SK-N-SH treated with all-trans-retinoic acid at 6 μM for 48 hours (cell line): Measurements from ENCODE around the gene DYNC2I2.

ENCODE experiments used
- TCF4 ChIP-seq: fragments of 250-450 bp; sonication (Bioruptor Pico); IDR thresholded peaks from 2 replicates; pipeline ENCODE4 v1.8.0; 2021; ENCODE audit warnings: mild to moderate bottlenecking, moderate library complexity, borderline replicate concordance
- ZNF8 ChIP-seq: fragments of 450-650 bp; formaldehyde crosslinking; IDR thresholded peaks from 2 replicates; pipeline ENCODE4 v1.5.0; 2020; ENCODE audit warnings: mild to moderate bottlenecking, moderate library complexity

DNA sequence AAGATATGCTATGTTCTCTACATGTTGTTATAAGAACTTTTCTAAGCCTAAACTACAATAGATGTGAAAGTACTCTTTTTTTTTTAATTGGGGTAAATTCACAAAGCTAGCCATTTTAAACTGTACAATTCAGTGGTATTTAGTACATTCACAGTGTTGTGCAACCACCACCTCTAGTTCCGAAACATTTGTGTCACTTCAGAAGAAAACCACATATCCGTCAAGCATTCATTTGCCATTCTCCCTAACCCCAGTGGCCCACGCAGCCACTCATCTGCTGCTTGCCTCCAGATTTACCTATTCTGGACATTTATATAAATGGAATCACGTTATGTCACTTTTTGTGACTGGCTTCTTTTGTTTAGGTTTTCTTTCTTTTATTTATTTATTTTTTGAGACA, 61.2 kb downstream of the DYNC2I2 start:
- TF ChIP-seq TCF4 (no peak), ZNF8 (CRISPR knock-in tag) (no peak)
